Fibroblast of lung (primary cell): ENCODE data around the gene HAUS7. TPM values are rescaled to one million over a fixed set of nuclear protein-coding genes. Genes with fewer than 3 reads are reported as not detected.

Source experiments
- DNase-seq, 2 donors: peaks; one replicate each; pipeline versions ENCODE4 v3.0.0 to v3.0.0-alpha.2; 2010; ENCODE audit warnings: low read depth in 2 of 2
- H2AFZ ChIP-seq: 2 replicates; pipeline ENCODE4 v1.5.1; 2012; ENCODE audit warnings: low read length, control low read depth, inconsistent platforms
- H3K27ac ChIP-seq: 2 replicates; pipeline ENCODE4 v1.5.1; 2011; ENCODE audit warnings: low read length, control low read depth; ENCODE audit not compliant: insufficient read depth
- H3K27me3 ChIP-seq: 2 replicates; pipeline ENCODE4 v1.5.1; 2011; ENCODE audit warnings: mild to moderate bottlenecking, low read length; ENCODE audit not compliant: control insufficient read depth, insufficient read depth
- H3K36me3 ChIP-seq: 2 replicates; pipeline ENCODE4 v1.5.1; 2011; ENCODE audit warnings: low read length; ENCODE audit not compliant: control insufficient read depth, insufficient read depth
- H3K4me1 ChIP-seq: 2 replicates; pipeline ENCODE4 v1.5.1; 2011; ENCODE audit warnings: low read length; ENCODE audit not compliant: control insufficient read depth, insufficient read depth; ENCODE audit errors: extremely low read depth
- H3K4me2 ChIP-seq: 2 replicates; pipeline ENCODE4 v1.5.1; 2011; ENCODE audit warnings: low read length, control low read depth; ENCODE audit not compliant: insufficient read depth; ENCODE audit errors: extremely low read depth
- H3K4me3 ChIP-seq, 4 experiments: fragments of 200-600 bp in 1 of 4; sonication (generic) in 1 of 4; replicated peaks in 1 of 4; 2 replicates each; pipeline ENCODE4 v1.5.1; 2011 to 2016; ENCODE audit warnings: low read length in 4 of 4, low read depth in 3 of 4, mild to moderate bottlenecking in 3 of 4, control low read depth in 2 of 4, inconsistent platforms in 1 of 4, mixed read lengths in 1 of 4; ENCODE audit not compliant: insufficient read depth in 1 of 4; ENCODE audit errors: control extremely low read depth in 1 of 4
- H3K79me2 ChIP-seq: 2 replicates; pipeline ENCODE4 v1.5.1; 2012; ENCODE audit warnings: mild to moderate bottlenecking, low read length, inconsistent platforms; ENCODE audit not compliant: control insufficient read depth, insufficient read depth
- H3K9ac ChIP-seq: 2 replicates; pipeline ENCODE4 v1.5.1; 2011; ENCODE audit warnings: mild to moderate bottlenecking, low read length, control low read depth; ENCODE audit not compliant: insufficient read depth
- H3K9me3 ChIP-seq: 2 replicates; pipeline ENCODE4 v1.5.1; 2012; ENCODE audit warnings: low read depth, low read length; ENCODE audit not compliant: control insufficient read depth, insufficient read depth
- H4K20me1 ChIP-seq: 2 replicates; pipeline ENCODE4 v1.5.1; 2011; ENCODE audit warnings: low read length; ENCODE audit not compliant: control insufficient read depth, insufficient read depth; ENCODE audit errors: extremely low read depth
- CTCF ChIP-seq, 2 donors: IDR thresholded peaks in 1 of 2; conservative IDR thresholded peaks in 1 of 2; 1 replicate in 1 of 2; 2 replicates in 1 of 2; pipeline ENCODE4 v1.5.1; 2011 to 2012; ENCODE audit warnings: low read length in 2 of 2, control low read depth in 1 of 2, inconsistent platforms in 1 of 2, low read depth in 1 of 2, mild to moderate bottlenecking in 1 of 2
- EZH2 ChIP-seq: IDR thresholded peaks from 2 replicates; pipeline ENCODE4 v1.5.1; 2012; ENCODE audit warnings: low read length, control low read depth, mild to moderate bottlenecking; ENCODE audit errors: missing control alignments
- polyA plus RNA-seq, 2 donors: library from polyadenylated mRNA; depleted of rRNA in 1 of 2; stranded (reverse) in 1 of 2; unstranded in 1 of 2; fragments of >200 nt; gene quantifications; 2 replicates each; pipeline ENCODE4 v1.2.1, GENCODE V29; 2011 to 2012; ENCODE audit warnings: missing spikeins in 1 of 2
- total RNA-seq: library from RNA; depleted of rRNA; stranded (reverse); fragments of >200 nt; gene quantifications from 2 replicates; pipeline ENCODE4 v1.2.1, GENCODE V29; 2014

HAUS7 gene
- total and polyA plus RNA-seq, 2 donors (not counting 1 experiment from before 2014, with no cell fraction given): 7.3 to 10.4 TPM

- no peak for TF ChIP-seq CTCF (conservative IDR thresholded peaks at IDR 0.05 in 1 of 2, IDR thresholded peaks at IDR 0.05 in 1 of 2; ENCODE audit: low read depth in 1 of 2, low read length in 2 of 2)
- no peak for TF ChIP-seq EZH2
- no peak for DNase-seq
- Histone ChIP-seq H2AFZ (no peak overlapping the region), H3K9ac (no peak overlapping the region), H3K4me2 (no peak overlapping the region), H3K27ac (no peak overlapping the region), H3K9me3 (no peaks in the 10 kb centered on the region), H3K4me3 (no peak overlapping the region), H3K4me1 (no peaks in the 10 kb centered on the region), H4K20me1 (no peaks in the 10 kb centered on the region), H3K79me2 (no peaks in the 10 kb centered on the region), H3K36me3 (no peaks in the 10 kb centered on the region), H3K27me3 (no peaks in the 10 kb centered on the region)
Measured at GRCh38 chrX:153433781-153434285, 36.5 kb downstream of the HAUS7 start.

- no peaks in the 10 kb centered on the region for H3K36me3 ChIP-seq
- TF ChIP-seq CTCF (conservative IDR thresholded peaks at IDR 0.05 in 1 of 2, IDR thresholded peaks at IDR 0.05 in 1 of 2; ENCODE audit: low read depth in 1 of 2, low read length in 2 of 2) (no peak), EZH2 (no peak)
- DNase-seq: no peak
- no peak overlapping the region for H3K4me3 ChIP-seq
- H3K4me2 ChIP-seq: no peak overlapping the region
- no peaks in the 10 kb centered on the region for H3K9me3 ChIP-seq
- no peaks in the 10 kb centered on the region for H3K79me2 ChIP-seq
- no peak overlapping the region for H3K27ac ChIP-seq
- no peaks in the 10 kb centered on the region for H4K20me1 ChIP-seq
- H3K9ac ChIP-seq: no peak overlapping the region
- H2AFZ ChIP-seq: no peak overlapping the region
- H3K27me3 ChIP-seq: no peaks in the 10 kb centered on the region
- no peaks in the 10 kb centered on the region for H3K4me1 ChIP-seq
Measured at GRCh38 chrX:153433161-153433680, 37.2 kb downstream of the HAUS7 start.

GRCh38 chrX:153430796-153431195 is 39.6 kb downstream of the HAUS7 start:
- Histone ChIP-seq H3K4me3 (no peak overlapping the region), H3K27ac (no peak overlapping the region), H3K27me3 (no peaks in the 10 kb centered on the region), H4K20me1 (no peaks in the 10 kb centered on the region), H2AFZ (no peak overlapping the region), H3K9ac (no peak overlapping the region), H3K36me3 (no peaks in the 10 kb centered on the region), H3K9me3 (no peaks in the 10 kb centered on the region), H3K4me1 (no peaks in the 10 kb centered on the region), H3K79me2 (no peaks in the 10 kb centered on the region), H3K4me2 (no peak overlapping the region)
- no peak for DNase-seq
- TF ChIP-seq CTCF (conservative IDR thresholded peaks at IDR 0.05 in 1 of 2, IDR thresholded peaks at IDR 0.05 in 1 of 2; ENCODE audit: low read depth in 1 of 2, low read length in 2 of 2) (no peak), EZH2 (no peak)
